NCI-H1417 treated with DMSO at 0.1 percent for 48 hours (cell line): ENCODE measurements around the gene SLC24A4.

ENCODE experiments used
- DNase-seq: peaks from one replicate; lab custom pipeline; 2025; lab: John Stamatoyannopoulos, UW

SLC24A4 gene

GRCh38 chr14:92316937-92317336 lies 6.0 kb upstream of the SLC24A4 start:
- DNase-seq, result no peak

- DNase-seq, result no peak
Observed at GRCh38 chr14:92317511-92317910, 5.5 kb upstream of the SLC24A4 start.

- DNase-seq, result no peak
Observed at GRCh38 chr14:92321701-92322100, 1.3 kb upstream of the SLC24A4 start.

- DNase-seq, result no peak
Observed at GRCh38 chr14:92322516-92322915, 449 bp upstream of the SLC24A4 start.

GRCh38 chr14:92323916-92324818 lies 1.2 kb downstream of the SLC24A4 start:
- DNase-seq, result no peak

- no peak for DNase-seq
Observed at GRCh38 chr14:92325835-92326234, 2.9 kb downstream of the SLC24A4 start.

GRCh38 chr14:92328664-92329255 lies 5.8 kb downstream of the SLC24A4 start:
- no peak for DNase-seq

- DNase-seq, result no peak
Observed at GRCh38 chr14:92334050-92334449, 11.1 kb downstream of the SLC24A4 start.

- no peak for DNase-seq
Observed at GRCh38 chr14:92336363-92336762, 13.4 kb downstream of the SLC24A4 start.

GRCh38 chr14:92339426-92339825 lies 16.5 kb downstream of the SLC24A4 start:
- DNase-seq, result no peak

- DNase-seq, result no peak
Observed at GRCh38 chr14:92340071-92340470, 17.1 kb downstream of the SLC24A4 start.

- no peak for DNase-seq
Observed at GRCh38 chr14:92340931-92341330, 18.0 kb downstream of the SLC24A4 start.

- DNase-seq, result no peak
Observed at GRCh38 chr14:92341791-92342190, 18.8 kb downstream of the SLC24A4 start.

GRCh38 chr14:92348154-92348553 lies 25.2 kb downstream of the SLC24A4 start:
- no peak for DNase-seq

GRCh38 chr14:92351750-92352149 lies 28.8 kb downstream of the SLC24A4 start:
- DNase-seq, result no peak

- DNase-seq, result no peak
Observed at GRCh38 chr14:92352158-92352985, 29.4 kb downstream of the SLC24A4 start.

GRCh38 chr14:92353447-92353846 lies 30.5 kb downstream of the SLC24A4 start:
- no peak for DNase-seq

- no peak for DNase-seq
Observed at GRCh38 chr14:92356677-92357076, 33.7 kb downstream of the SLC24A4 start.

GRCh38 chr14:92360651-92361370 lies 37.8 kb downstream of the SLC24A4 start:
- no peak for DNase-seq

- no peak for DNase-seq
Observed at GRCh38 chr14:92362781-92363235, 39.8 kb downstream of the SLC24A4 start.

GRCh38 chr14:92366237-92366636 lies 43.3 kb downstream of the SLC24A4 start:
- DNase-seq, result no peak

- DNase-seq, result no peak
Observed at GRCh38 chr14:92368001-92368400, 45.0 kb downstream of the SLC24A4 start.
